Ishikawa (cell line): ENCODE measurements around the gene ACOXL.

Experiments used
- CEBPB ChIP-seq: IDR thresholded peaks from 2 replicates; pipeline ENCODE4 v1.6.1; 2012
- CREB1 ChIP-seq: IDR thresholded peaks from 2 replicates; pipeline ENCODE4 v1.6.1; 2012; ENCODE audit warnings: low read depth
- EGR1 ChIP-seq: IDR thresholded peaks from 2 replicates; pipeline ENCODE4 v1.6.1; 2012
- EP300 ChIP-seq: IDR thresholded peaks from 2 replicates; pipeline ENCODE4 v1.6.1; 2012; ENCODE audit warnings: borderline replicate concordance
- FOXM1 ChIP-seq: IDR thresholded peaks from 2 replicates; pipeline ENCODE4 v1.6.1; 2012; ENCODE audit warnings: low read depth, borderline replicate concordance
- MAX ChIP-seq: IDR thresholded peaks from 2 replicates; pipeline ENCODE4 v1.6.1; 2012
- NFIC ChIP-seq: IDR thresholded peaks from 2 replicates; pipeline ENCODE4 v1.6.1; 2012
- RAD21 ChIP-seq: IDR thresholded peaks from 2 replicates; pipeline ENCODE4 v1.6.1; 2012; ENCODE audit warnings: low read depth
- TAF1 ChIP-seq: IDR thresholded peaks from 2 replicates; pipeline ENCODE4 v1.6.1; 2012; ENCODE audit warnings: low read depth, mild to moderate bottlenecking
- TCF12 ChIP-seq: IDR thresholded peaks from 2 replicates; pipeline ENCODE4 v1.6.1; 2012; ENCODE audit warnings: low read depth
- TEAD4 ChIP-seq: IDR thresholded peaks from 2 replicates; pipeline ENCODE4 v1.6.1; 2012
- USF1 ChIP-seq: IDR thresholded peaks from 2 replicates; pipeline ENCODE4 v1.6.1; 2012
- YY1 ChIP-seq: IDR thresholded peaks from 2 replicates; pipeline ENCODE4 v1.6.1; 2012; ENCODE audit warnings: low read depth
- ZBTB7A ChIP-seq: IDR thresholded peaks from 2 replicates; pipeline ENCODE4 v1.6.1; 2012; ENCODE audit warnings: low read depth
- TF ChIP-seq, protein P1 (sequence below): IDR thresholded peaks from 2 replicates; pipeline ENCODE4 v1.6.1; 2012; ENCODE audit warnings: low read depth, mild to moderate bottlenecking

The ACOXL gene

DNA sequence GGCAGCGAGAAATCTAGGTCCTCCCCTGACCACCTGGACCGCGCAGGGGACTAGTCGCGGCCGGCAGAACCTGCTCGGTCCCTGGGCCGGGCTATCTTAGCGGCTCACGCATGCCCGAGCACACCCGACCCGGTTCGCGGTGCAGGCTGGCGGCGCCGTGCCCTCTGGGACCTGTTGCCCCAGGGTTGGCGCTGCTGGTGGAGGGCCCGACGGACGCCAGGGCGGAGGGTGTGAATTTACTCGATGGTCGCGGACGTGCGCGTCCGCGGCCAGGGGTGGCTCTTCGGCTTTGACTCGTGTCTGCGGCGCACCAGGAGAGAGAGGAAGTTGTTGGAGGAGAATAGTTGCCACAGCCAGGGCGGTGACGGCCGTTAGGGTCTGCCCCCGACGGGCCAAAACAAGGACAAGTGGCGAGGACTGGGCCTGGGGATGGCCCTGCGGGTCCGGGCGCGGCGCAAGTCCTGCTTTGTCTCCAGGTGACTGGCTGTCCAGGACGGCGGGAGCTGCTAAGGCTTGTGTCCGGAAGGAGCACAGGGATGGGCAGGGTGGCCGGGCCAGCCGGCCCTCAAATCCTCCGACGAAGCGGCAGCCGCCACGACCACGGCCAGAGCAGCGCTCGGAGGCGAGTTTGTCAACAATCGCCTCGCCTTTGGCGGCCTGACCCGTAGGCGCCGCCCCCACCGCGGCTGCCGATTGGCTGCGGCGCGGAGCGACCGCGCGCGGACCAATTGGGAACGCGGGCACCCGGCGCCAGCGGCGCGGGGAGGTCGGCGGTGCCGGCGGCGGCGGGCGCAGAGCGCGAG, 389.7 kb downstream of the ACOXL start:
- TF ChIP-seq MAX (peak; percentile 86; the same call in 1 of the 2 replicates), YY1 (no peak), RAD21 (no peak), EGR1 (no peak), ZBTB7A (0 out of 2 replicates have a peak, but pooled peaks have one; percentile 17), TAF1 (no peak; the same call in 1 of the 2 replicates), NFIC (no peak), EP300 (no peak), CEBPB (no peak), FOXM1 (no peak)

DNA sequence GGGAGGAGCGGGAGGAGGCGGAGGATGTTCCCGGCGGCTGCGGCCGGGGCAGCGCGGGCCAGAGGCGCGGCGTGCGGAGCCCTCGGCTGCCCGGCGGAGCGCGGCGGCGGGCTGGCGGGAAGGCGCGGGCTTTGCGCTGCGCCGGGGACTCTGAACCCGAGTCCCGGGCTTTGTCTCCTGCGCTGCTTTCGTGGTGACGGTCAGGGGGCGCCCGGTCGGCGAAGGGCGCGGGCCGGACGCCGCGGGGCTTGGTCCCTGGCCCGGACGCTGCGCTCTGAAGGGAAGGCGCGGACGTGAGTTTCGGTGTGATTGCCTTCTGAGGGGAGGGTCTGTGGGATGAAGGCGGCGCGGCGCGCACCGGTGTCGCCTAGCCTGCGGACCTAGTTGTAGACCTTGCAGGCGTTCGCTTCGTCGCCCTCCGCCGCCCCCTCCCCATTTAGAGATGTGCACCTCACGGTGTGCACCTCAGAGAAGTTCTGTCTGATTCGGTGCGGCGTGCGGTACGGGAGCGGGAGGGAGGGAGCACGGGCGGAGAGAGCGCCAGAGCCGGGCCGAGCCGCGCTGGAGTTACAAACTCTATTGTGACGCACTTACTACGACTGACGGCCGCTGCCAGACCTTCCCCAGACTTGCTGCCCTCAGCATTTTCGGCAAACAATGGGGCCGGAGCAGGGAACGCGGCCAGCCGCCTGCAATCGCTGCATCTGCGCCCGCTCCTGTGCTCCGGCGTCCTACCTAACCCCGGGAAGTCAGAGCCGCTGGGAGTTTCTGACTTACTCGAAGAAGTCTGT, 390.5 kb downstream of the ACOXL start:
- no peak for TF ChIP-seq RAD21
- no peak for TF ChIP-seq EGR1
- TF ChIP-seq TCF12, result 0 out of 2 replicates have a peak, but pooled peaks have one; percentile 45
- TF ChIP-seq ZBTB7A, result peak; percentile 76
- peak; percentile 34; the same call in 1 of the 2 replicates for TF ChIP-seq TAF1
- TF ChIP-seq YY1, result peak; percentile 22; the same call in 1 of the 2 replicates
- TF ChIP-seq, protein P1, sequence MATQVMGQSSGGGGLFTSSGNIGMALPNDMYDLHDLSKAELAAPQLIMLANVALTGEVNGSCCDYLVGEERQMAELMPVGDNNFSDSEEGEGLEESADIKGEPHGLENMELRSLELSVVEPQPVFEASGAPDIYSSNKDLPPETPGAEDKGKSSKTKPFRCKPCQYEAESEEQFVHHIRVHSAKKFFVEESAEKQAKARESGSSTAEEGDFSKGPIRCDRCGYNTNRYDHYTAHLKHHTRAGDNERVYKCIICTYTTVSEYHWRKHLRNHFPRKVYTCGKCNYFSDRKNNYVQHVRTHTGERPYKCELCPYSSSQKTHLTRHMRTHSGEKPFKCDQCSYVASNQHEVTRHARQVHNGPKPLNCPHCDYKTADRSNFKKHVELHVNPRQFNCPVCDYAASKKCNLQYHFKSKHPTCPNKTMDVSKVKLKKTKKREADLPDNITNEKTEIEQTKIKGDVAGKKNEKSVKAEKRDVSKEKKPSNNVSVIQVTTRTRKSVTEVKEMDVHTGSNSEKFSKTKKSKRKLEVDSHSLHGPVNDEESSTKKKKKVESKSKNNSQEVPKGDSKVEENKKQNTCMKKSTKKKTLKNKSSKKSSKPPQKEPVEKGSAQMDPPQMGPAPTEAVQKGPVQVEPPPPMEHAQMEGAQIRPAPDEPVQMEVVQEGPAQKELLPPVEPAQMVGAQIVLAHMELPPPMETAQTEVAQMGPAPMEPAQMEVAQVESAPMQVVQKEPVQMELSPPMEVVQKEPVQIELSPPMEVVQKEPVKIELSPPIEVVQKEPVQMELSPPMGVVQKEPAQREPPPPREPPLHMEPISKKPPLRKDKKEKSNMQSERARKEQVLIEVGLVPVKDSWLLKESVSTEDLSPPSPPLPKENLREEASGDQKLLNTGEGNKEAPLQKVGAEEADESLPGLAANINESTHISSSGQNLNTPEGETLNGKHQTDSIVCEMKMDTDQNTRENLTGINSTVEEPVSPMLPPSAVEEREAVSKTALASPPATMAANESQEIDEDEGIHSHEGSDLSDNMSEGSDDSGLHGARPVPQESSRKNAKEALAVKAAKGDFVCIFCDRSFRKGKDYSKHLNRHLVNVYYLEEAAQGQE, result no peak
- peak; percentile 50; the same call in 1 of the 2 replicates for TF ChIP-seq MAX
- TF ChIP-seq NFIC, result peak; percentile 38; the same call in 1 of the 2 replicates
- no peak for TF ChIP-seq EP300

- TF ChIP-seq RAD21 (no peak), NFIC (no peak), YY1 (no peak), FOXM1 (no peak), USF1 (no peak), ZBTB7A (no peak), EGR1 (no peak), MAX (no peak), TCF12 (no peak), TEAD4 (no peak), CEBPB (no peak), TAF1 (no peak), CREB1 (no peak), EP300 (no peak)
- TF ChIP-seq, protein P1, result no peak
These were observed 391.4 kb downstream of the ACOXL start for GRCh38 chr2:111123751-111124150.

DNA sequence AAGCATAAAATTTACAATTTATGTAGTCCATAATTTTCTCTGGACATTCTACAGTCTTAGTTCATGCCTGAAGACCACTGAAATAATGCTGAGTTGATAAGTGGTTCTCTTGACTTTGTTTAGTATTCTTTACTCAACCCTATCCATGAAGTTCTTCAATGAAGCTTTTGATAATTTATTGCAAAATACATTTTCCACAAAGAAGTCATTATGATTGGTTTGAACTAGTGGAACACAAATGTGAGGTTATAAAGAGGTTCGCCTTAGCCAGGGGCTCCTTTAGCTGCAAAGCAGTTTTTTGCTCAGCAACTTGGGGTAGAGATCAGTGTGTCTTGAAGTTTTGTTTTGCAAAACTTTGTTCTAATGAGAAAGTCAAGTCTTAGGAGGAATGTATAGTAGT, 394.2 kb downstream of the ACOXL start:
- no peak for TF ChIP-seq EGR1
- no peak for TF ChIP-seq ZBTB7A
- no peak for TF ChIP-seq TCF12
- TF ChIP-seq TEAD4, result no peak
- TF ChIP-seq, protein P1, result no peak
- TF ChIP-seq YY1, result no peak
- TF ChIP-seq USF1, result no peak
- no peak for TF ChIP-seq MAX
- no peak for TF ChIP-seq RAD21
- TF ChIP-seq NFIC, result no peak
- TF ChIP-seq CEBPB, result no peak
- TF ChIP-seq TAF1, result no peak
